ENCODE data around the gene UGT1A6.

Gene UGT1A6

DNA sequence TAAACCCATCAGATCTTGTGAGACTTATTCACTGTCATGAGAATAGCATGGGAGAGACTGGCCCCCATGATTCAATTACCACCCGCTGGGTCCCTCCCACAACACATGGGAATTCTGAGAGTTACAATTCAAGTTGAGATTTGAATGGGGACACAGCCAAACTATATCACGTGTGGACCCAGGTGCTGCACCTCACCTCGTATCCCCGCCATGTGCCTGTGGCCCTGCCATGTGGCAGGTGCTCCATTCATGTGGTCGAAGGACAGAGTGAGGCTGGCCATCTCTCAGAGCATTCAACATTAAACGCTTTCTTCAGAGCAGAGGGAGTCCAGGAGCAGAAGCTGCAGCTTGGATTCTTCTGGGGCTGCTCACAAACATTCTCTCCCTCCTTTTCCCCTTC lies 117.7 kb downstream of the UGT1A6 start:
- Histone ChIP-seq H3K36me3 (ENCODE audit: insufficient read depth, low read depth, low read length) (no peaks in the 10 kb centered on the region), H3K9ac (ENCODE audit: low read depth, low read length) (no peak overlapping the region), H3K4me1 (ENCODE audit: insufficient read depth, low read length) (no peaks in the 10 kb centered on the region), H3K27me3 (ENCODE audit: insufficient read depth, low read length) (no peaks in the 10 kb centered on the region), H3K27ac (ENCODE audit: low read length) (no peak overlapping the region), H3K4me3 (ENCODE audit: low read length) (no peak overlapping the region), H3K9me3 (ENCODE audit: insufficient read depth, low read depth, low read length) (no peaks in the 10 kb centered on the region)

DNA sequence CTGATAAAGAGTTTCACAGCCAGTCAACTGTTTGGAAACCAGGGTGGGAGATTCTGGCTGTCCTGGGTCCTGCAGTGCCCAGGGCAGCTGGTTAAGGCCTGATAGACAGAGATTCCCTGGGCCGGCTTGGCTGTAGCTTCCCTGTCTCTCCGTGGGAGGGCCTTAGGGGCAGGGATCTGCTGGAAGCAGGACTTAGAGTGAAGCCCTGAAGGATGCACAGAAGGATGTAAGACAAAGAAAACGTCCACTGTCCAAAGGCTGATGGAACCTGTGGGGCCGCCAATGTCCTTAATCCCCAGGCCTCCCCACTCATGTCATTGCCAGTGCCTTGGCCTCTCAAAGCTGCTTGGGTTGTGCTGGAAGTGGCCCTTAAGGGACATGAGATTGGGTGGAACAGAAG lies 118.4 kb downstream of the UGT1A6 start:
- Histone ChIP-seq H3K27me3 (ENCODE audit: insufficient read depth, low read length) (no peaks in the 10 kb centered on the region), H3K9me3 (ENCODE audit: insufficient read depth, low read depth, low read length) (no peaks in the 10 kb centered on the region), H3K36me3 (ENCODE audit: insufficient read depth, low read depth, low read length) (no peaks in the 10 kb centered on the region), H3K27ac (ENCODE audit: low read length) (no peak overlapping the region), H3K4me3 (ENCODE audit: low read length) (no peak overlapping the region), H3K4me1 (ENCODE audit: insufficient read depth, low read length) (no peaks in the 10 kb centered on the region), H3K9ac (ENCODE audit: low read depth, low read length) (no peak overlapping the region)

DNA sequence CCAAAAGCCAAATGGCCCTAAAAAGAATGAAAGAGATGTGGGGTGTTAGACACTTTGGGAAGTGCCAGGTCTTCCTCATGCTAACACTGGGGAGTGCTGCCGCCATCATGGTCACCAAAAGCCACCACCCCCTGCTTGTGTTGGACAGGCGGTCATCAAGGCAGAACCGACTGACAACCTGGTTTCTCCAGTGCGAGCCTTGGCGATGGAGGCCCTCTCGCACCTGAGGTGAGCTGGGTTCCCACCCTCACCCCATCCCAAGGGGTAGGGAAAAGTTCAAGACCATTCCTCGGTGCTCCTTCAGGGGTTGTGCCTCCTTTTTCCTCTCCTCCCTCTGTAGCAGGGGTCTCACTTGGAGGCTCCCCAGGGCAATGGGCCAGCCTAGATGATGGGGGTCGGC lies 119.0 kb downstream of the UGT1A6 start:
- no peaks in the 10 kb centered on the region for H3K9me3 ChIP-seq (ENCODE audit: insufficient read depth, low read depth, low read length)
- H3K27me3 ChIP-seq (ENCODE audit: insufficient read depth, low read length), result no peaks in the 10 kb centered on the region
- H3K9ac ChIP-seq (ENCODE audit: low read depth, low read length), result no peak overlapping the region
- no peak overlapping the region for H3K4me3 ChIP-seq (ENCODE audit: low read length)
- H3K36me3 ChIP-seq (ENCODE audit: insufficient read depth, low read depth, low read length), result no peaks in the 10 kb centered on the region
- no peaks in the 10 kb centered on the region for H3K4me1 ChIP-seq (ENCODE audit: insufficient read depth, low read length)
- H3K27ac ChIP-seq (ENCODE audit: low read length), result no peak overlapping the region

DNA sequence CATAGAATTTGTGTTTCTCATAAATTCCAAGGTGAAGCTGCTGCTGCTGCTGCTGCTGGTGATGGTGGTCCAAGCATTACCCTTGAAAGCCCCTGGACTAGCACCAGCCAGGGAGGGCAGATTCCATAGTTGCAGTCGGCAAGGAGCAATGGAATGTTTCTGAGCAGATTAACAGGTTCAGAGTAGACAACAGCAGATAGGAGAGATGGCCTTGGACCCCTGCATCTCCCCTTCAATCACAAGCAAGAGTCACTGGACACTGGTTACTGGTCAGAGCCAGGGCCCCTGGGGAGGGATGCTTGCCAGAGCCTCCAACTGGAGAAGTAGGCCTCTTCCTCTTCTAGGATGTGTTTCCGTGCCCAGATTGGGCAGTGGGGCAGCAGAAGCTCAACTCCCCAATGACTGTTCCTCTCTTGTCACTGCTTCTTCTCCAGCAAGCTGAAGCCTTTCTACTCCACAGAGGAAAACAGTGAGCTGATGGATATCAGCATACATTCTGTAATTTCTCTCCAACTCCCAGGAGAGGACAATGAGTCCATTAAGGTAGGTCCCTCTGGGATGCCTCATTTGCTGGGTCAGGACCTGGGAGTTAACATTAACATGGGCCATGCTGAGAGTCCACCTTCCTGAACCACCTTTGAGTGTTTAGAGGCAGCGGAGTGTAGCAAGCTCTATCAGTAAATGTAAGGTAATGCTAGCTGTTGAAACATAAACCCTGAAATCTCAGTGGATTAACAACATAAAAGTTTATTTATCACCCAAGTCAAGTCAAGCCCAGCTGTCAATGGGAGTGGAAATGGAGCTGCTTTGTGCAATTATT lies 120.8 kb downstream of the UGT1A6 start:
- Histone ChIP-seq H3K36me3 (ENCODE audit: insufficient read depth, low read depth, low read length) (no peaks in the 10 kb centered on the region), H3K4me3 (ENCODE audit: low read length) (no peak overlapping the region), H3K27ac (ENCODE audit: low read length) (no peak overlapping the region), H3K9ac (ENCODE audit: low read depth, low read length) (no peak overlapping the region), H3K9me3 (ENCODE audit: insufficient read depth, low read depth, low read length) (no peaks in the 10 kb centered on the region), H3K27me3 (ENCODE audit: insufficient read depth, low read length) (no peaks in the 10 kb centered on the region), H3K4me1 (ENCODE audit: insufficient read depth, low read length) (no peaks in the 10 kb centered on the region)

DNA sequence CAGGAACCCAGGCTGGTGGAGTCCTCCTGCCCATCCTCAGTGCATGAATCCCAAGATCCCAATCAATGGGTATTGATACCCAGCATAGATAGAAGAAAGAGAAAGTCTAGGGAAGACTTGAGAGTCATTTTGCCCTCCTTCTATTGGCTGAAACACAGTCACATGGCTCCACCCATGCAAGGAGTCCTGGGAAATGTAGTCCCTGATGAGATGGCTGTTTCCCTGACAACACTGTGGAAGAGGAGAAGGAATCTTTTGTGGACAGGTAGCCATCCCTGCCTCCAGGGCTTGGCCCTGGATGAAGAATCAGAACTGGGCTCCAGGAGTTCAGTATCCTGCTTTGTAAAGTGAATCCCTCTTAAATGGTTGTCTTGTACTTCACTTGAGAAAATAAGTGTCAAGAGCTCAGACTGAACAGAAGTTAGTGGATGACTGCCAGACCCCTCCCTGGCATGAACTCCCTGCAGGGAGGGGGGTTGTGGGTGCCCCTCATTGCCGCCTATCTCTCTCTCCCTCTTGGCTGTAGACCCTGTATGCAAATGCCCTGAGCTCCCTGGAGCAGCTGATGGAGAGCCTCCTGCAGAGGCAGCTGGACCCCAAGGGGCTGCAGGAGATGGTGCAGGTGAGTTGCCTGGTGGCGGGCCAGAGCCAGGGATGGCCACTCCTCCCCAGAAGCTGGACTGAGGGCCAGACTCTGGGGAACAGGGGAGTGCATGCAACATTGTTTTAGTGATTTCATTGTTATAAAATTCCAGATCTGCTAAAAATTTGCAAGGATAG lies 121.6 kb downstream of the UGT1A6 start:
- Histone ChIP-seq H3K36me3 (ENCODE audit: insufficient read depth, low read depth, low read length) (no peaks in the 10 kb centered on the region), H3K9ac (ENCODE audit: low read depth, low read length) (no peak overlapping the region), H3K27ac (ENCODE audit: low read length) (no peak overlapping the region), H3K4me1 (ENCODE audit: insufficient read depth, low read length) (no peaks in the 10 kb centered on the region), H3K27me3 (ENCODE audit: insufficient read depth, low read length) (no peaks in the 10 kb centered on the region), H3K4me3 (ENCODE audit: low read length) (no peak overlapping the region), H3K9me3 (ENCODE audit: insufficient read depth, low read depth, low read length) (no peaks in the 10 kb centered on the region)

DNA sequence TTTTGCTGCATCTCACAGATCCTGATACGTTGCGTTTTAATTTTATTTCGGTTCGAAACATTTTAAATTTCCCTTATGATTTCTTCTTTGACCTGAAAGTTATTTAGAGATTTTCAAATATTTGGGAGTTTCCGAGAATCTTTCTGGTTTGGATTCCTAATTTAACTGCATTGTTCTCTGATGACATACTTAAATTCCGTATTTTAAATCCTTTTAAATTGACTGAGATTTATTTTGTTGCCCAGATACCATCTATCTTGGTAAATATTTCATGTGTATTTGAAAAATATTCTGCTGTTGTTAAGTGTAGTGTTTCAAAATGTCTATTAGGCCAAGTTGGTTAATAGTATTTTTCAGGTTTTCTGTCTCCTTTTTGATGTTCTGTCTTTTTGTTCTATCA lies 123.2 kb downstream of the UGT1A6 start:
- Histone ChIP-seq H3K27me3 (ENCODE audit: insufficient read depth, low read length) (no peaks in the 10 kb centered on the region), H3K9me3 (ENCODE audit: insufficient read depth, low read depth, low read length) (no peaks in the 10 kb centered on the region), H3K36me3 (ENCODE audit: insufficient read depth, low read depth, low read length) (no peaks in the 10 kb centered on the region), H3K4me3 (ENCODE audit: low read length) (no peak overlapping the region), H3K27ac (ENCODE audit: low read length) (no peak overlapping the region), H3K9ac (ENCODE audit: low read depth, low read length) (no peak overlapping the region), H3K4me1 (ENCODE audit: insufficient read depth, low read length) (no peaks in the 10 kb centered on the region)

DNA sequence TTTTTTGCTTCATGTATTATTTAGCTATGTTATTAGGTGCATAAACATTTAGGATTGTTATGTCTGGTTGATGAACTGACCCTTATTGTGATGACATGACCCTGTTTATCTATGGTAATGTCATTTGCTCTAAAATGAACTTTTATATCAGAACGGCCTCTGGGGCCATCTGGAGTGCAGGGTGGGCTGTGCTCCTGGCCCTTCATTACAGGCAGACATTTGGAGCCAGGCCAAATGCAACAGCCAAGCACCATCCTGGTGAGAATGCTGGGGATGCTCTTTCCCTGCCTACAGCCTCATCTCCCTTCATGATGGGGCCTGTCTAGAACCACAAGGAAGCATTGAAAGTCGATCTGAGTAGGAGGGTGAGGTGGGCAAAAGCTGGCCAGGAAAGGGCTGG lies 123.6 kb downstream of the UGT1A6 start:
- no peak overlapping the region for H3K9ac ChIP-seq (ENCODE audit: low read depth, low read length)
- no peaks in the 10 kb centered on the region for H3K9me3 ChIP-seq (ENCODE audit: insufficient read depth, low read depth, low read length)
- no peak overlapping the region for H3K27ac ChIP-seq (ENCODE audit: low read length)
- H3K27me3 ChIP-seq (ENCODE audit: insufficient read depth, low read length), result no peaks in the 10 kb centered on the region
- no peak overlapping the region for H3K4me3 ChIP-seq (ENCODE audit: low read length)
- H3K4me1 ChIP-seq (ENCODE audit: insufficient read depth, low read length), result no peaks in the 10 kb centered on the region
- no peaks in the 10 kb centered on the region for H3K36me3 ChIP-seq (ENCODE audit: insufficient read depth, low read depth, low read length)

DNA sequence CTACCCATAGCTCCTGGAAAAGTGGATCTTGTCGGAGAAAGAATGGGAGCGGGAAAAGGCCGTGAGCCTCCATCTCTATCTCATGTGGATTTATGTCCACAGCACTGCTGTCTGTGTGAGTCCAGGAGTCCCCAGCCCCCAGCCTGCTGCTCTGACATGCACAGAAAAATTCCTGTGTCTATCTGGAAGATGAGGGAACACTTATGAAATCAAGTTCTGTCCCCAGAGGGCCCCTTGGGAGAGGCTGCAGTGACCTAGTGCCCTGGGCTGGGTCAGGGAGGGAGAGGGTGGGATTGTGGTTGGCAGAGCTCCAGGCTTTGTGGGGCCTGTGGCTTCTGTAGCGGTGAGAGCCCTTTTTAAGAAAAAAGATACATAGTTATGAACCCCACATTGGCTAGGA lies 124.1 kb downstream of the UGT1A6 start:
- Histone ChIP-seq H3K27ac (ENCODE audit: low read length) (no peak overlapping the region), H3K4me3 (ENCODE audit: low read length) (no peak overlapping the region), H3K9me3 (ENCODE audit: insufficient read depth, low read depth, low read length) (no peaks in the 10 kb centered on the region), H3K4me1 (ENCODE audit: insufficient read depth, low read length) (no peaks in the 10 kb centered on the region), H3K9ac (ENCODE audit: low read depth, low read length) (no peak overlapping the region), H3K36me3 (ENCODE audit: insufficient read depth, low read depth, low read length) (no peaks in the 10 kb centered on the region), H3K27me3 (ENCODE audit: insufficient read depth, low read length) (no peaks in the 10 kb centered on the region)

DNA sequence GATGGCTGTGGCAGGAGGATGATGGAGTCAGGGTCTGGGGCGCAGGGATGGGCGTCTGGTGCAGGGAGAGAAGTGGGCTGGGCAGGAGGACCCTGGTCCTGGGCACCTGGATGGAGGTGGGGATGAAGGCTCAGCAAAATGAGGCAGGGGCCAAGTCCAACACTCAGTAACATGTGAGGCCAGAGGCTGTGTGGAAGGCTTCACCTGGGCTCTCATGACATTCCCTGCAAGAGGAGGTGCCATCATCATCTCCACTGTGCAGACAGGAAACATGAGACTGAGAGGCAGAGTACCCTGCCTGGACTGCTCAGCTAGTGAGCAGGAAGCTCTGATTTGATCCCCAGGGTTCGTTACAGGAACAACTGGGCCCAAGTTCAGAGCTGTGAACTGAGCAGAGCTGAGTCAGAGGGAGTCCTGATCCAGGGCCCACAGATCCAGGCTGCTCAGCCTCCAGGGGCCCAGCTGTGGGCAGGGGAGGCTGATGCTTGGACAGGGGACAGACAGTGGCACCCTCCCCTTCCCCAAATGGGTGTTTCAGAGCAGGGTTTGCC lies 124.7 kb downstream of the UGT1A6 start:
- Histone ChIP-seq H3K9me3 (ENCODE audit: insufficient read depth, low read depth, low read length) (no peaks in the 10 kb centered on the region), H3K4me3 (ENCODE audit: low read length) (no peak overlapping the region), H3K27me3 (ENCODE audit: insufficient read depth, low read length) (no peaks in the 10 kb centered on the region), H3K4me1 (ENCODE audit: insufficient read depth, low read length) (no peaks in the 10 kb centered on the region), H3K9ac (ENCODE audit: low read depth, low read length) (no peak overlapping the region), H3K27ac (ENCODE audit: low read length) (no peak overlapping the region), H3K36me3 (ENCODE audit: insufficient read depth, low read depth, low read length) (no peaks in the 10 kb centered on the region)

DNA sequence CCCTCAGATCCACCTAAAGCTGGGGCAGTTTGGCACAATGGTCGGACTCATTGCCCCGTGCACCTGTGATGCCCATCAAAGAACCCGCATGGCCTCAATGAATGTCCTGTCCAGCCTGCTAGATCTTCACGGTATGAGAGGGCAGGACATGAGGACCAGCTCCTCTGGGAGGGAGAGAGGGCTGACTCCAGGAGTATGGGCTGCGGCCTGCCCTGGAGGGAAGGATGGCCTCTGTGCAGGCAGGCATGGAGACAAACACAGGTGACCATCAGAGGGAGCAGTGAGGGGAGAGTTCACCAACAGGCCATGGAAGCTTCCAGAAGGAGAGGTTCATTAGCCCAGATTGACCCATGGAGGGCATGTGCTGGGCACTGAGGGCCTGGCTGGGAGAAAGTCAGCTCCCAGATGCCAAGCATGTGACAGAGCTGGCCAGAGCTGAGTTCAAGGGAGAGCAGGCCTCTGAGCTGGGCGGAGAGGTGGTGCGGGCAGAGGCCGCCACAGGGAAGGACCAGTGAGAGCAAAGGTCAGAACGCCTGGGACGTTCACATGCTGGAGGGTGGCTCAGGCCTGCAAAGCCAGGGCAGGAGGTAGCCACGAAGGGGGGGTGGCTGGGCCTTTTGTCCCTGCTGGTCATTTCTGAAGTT lies 125.4 kb downstream of the UGT1A6 start:
- Histone ChIP-seq H3K4me3 (ENCODE audit: low read length) (no peak overlapping the region), H3K4me1 (ENCODE audit: insufficient read depth, low read length) (no peaks in the 10 kb centered on the region), H3K9ac (ENCODE audit: low read depth, low read length) (no peak overlapping the region), H3K9me3 (ENCODE audit: insufficient read depth, low read depth, low read length) (no peaks in the 10 kb centered on the region), H3K36me3 (ENCODE audit: insufficient read depth, low read depth, low read length) (no peaks in the 10 kb centered on the region), H3K27ac (ENCODE audit: low read length) (no peak overlapping the region), H3K27me3 (ENCODE audit: insufficient read depth, low read length) (no peaks in the 10 kb centered on the region)

DNA sequence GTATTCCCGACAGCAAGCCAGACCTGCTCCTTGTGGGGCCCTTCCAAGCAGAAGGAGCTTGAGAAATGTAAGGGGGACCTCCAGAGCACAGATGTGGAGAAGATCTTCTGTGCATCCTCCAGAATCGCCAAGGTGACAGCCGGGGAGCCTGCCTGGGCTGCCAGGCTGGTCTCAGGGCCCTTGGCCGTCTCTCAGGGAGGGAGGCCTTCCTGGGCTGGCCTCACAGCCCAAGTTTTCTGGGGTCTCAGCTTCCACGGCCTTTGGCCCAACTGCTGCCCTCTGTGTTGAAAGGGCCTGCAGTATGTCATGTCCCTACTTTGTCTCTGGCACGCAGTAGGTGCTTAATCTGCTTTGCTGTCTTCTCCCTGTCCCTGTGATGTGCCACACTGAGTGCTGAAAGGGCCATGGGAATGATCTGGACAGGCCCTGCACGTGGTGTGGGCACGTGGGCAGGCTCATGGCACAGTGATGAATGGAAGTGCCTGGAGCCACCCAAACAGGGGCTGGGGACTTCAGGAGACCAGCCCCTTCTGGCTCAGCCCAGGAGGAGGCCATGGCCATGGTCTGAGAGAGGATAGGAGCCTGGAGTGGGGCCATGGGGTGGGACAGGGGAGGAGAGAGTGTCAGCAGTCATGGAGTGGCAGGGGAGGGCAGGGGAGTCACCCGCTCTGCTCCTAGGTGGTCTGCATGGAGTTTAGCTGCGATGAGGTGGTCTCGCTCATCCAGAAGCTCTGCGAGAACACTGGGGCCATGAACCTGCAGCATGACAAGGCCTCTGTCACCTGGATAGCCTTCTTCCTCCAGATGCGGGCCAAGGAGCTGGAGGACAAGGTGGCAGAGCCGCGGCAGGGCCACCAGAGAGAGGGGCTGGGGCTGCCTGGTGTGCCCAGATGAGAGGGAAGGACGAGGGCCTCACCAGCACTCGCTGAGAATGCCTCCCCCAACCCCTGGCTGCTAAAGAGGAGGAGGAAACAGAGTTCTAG lies 126.2 kb downstream of the UGT1A6 start:
- H3K27me3 ChIP-seq (ENCODE audit: insufficient read depth, low read length), result no peaks in the 10 kb centered on the region
- no peaks in the 10 kb centered on the region for H3K9me3 ChIP-seq (ENCODE audit: insufficient read depth, low read depth, low read length)
- H3K27ac ChIP-seq (ENCODE audit: low read length), result no peak overlapping the region
- H3K9ac ChIP-seq (ENCODE audit: low read depth, low read length), result no peak overlapping the region
- no peaks in the 10 kb centered on the region for H3K4me1 ChIP-seq (ENCODE audit: insufficient read depth, low read length)
- H3K36me3 ChIP-seq (ENCODE audit: insufficient read depth, low read depth, low read length), result no peaks in the 10 kb centered on the region
- H3K4me3 ChIP-seq (ENCODE audit: low read length), result no peak overlapping the region
